ENCODE measurements around the gene GNPTAB.

GNPTAB gene

GRCh38 chr12:101775816-101776215 is 54.9 kb downstream of the GNPTAB start:
- no peak for TF ChIP-seq GATA3 (IDR thresholded peaks at IDR 0.05; ENCODE audit: low read depth, low read length)
- TF ChIP-seq GATA2 (IDR thresholded peaks at IDR 0.05; ENCODE audit: low read depth, low read length), result no peak

- TF ChIP-seq GATA2 (IDR thresholded peaks at IDR 0.05; ENCODE audit: low read depth, low read length) (no peak), GATA3 (IDR thresholded peaks at IDR 0.05; ENCODE audit: low read depth, low read length) (no peak)
Observed at GRCh38 chr12:101773650-101774162, 57.1 kb downstream of the GNPTAB start.

GRCh38 chr12:101772012-101772775 is 58.6 kb downstream of the GNPTAB start:
- TF ChIP-seq GATA2 (IDR thresholded peaks at IDR 0.05; ENCODE audit: low read depth, low read length), result no peak
- no peak for TF ChIP-seq GATA3 (IDR thresholded peaks at IDR 0.05; ENCODE audit: low read depth, low read length)

GRCh38 chr12:101769865-101770264 is 60.9 kb downstream of the GNPTAB start:
- TF ChIP-seq GATA3 (IDR thresholded peaks at IDR 0.05; ENCODE audit: low read depth, low read length) (no peak), GATA2 (IDR thresholded peaks at IDR 0.05; ENCODE audit: low read depth, low read length) (no peak)

- TF ChIP-seq GATA2 (IDR thresholded peaks at IDR 0.05; ENCODE audit: low read depth, low read length), result no peak
- no peak for TF ChIP-seq GATA3 (IDR thresholded peaks at IDR 0.05; ENCODE audit: low read depth, low read length)
Observed at GRCh38 chr12:101768781-101769180, 62.0 kb downstream of the GNPTAB start.

- TF ChIP-seq GATA3 (IDR thresholded peaks at IDR 0.05; ENCODE audit: low read depth, low read length) (no peak), GATA2 (IDR thresholded peaks at IDR 0.05; ENCODE audit: low read depth, low read length) (no peak)
Observed at GRCh38 chr12:101767537-101767936, 63.2 kb downstream of the GNPTAB start.

- TF ChIP-seq GATA3 (IDR thresholded peaks at IDR 0.05; ENCODE audit: low read depth, low read length) (no peak), GATA2 (IDR thresholded peaks at IDR 0.05; ENCODE audit: low read depth, low read length) (no peak)
Observed at GRCh38 chr12:101764051-101764792, 66.5 kb downstream of the GNPTAB start.

GRCh38 chr12:101763246-101763931 is 67.4 kb downstream of the GNPTAB start:
- TF ChIP-seq GATA2 (IDR thresholded peaks at IDR 0.05; ENCODE audit: low read depth, low read length), result no peak
- TF ChIP-seq GATA3 (IDR thresholded peaks at IDR 0.05; ENCODE audit: low read depth, low read length), result no peak

- no peak for TF ChIP-seq GATA3 (IDR thresholded peaks at IDR 0.05; ENCODE audit: low read depth, low read length)
- no peak for TF ChIP-seq GATA2 (IDR thresholded peaks at IDR 0.05; ENCODE audit: low read depth, low read length)
Observed at GRCh38 chr12:101761781-101762180, 69.0 kb downstream of the GNPTAB start.

- TF ChIP-seq GATA2 (IDR thresholded peaks at IDR 0.05; ENCODE audit: low read depth, low read length), result no peak
- no peak for TF ChIP-seq GATA3 (IDR thresholded peaks at IDR 0.05; ENCODE audit: low read depth, low read length)
Observed at GRCh38 chr12:101761350-101761749, 69.4 kb downstream of the GNPTAB start.

- TF ChIP-seq GATA3 (IDR thresholded peaks at IDR 0.05; ENCODE audit: low read depth, low read length), result no peak
- TF ChIP-seq GATA2 (IDR thresholded peaks at IDR 0.05; ENCODE audit: low read depth, low read length), result no peak
Observed at GRCh38 chr12:101759396-101760047, 71.2 kb downstream of the GNPTAB start.

GRCh38 chr12:101750152-101750551 is 80.6 kb downstream of the GNPTAB start:
- TF ChIP-seq GATA2 (IDR thresholded peaks at IDR 0.05; ENCODE audit: low read depth, low read length) (no peak), GATA3 (IDR thresholded peaks at IDR 0.05; ENCODE audit: low read depth, low read length) (no peak)

- TF ChIP-seq GATA2 (IDR thresholded peaks at IDR 0.05; ENCODE audit: low read depth, low read length), result no peak
- TF ChIP-seq GATA3 (IDR thresholded peaks at IDR 0.05; ENCODE audit: low read depth, low read length), result no peak
Observed at GRCh38 chr12:101749657-101750056, 81.1 kb downstream of the GNPTAB start.

- TF ChIP-seq GATA2 (IDR thresholded peaks at IDR 0.05; ENCODE audit: low read depth, low read length), result no peak
- TF ChIP-seq GATA3 (IDR thresholded peaks at IDR 0.05; ENCODE audit: low read depth, low read length), result no peak
Observed at GRCh38 chr12:101748907-101749306, 81.9 kb downstream of the GNPTAB start.
